Brain (organoid and tissue), 1 donor: ENCODE results near the gene C6orf58. TPM values are rescaled to one million over a fixed set of nuclear protein-coding genes. Genes with fewer than 3 reads are reported as not detected.

ENCODE experiments used
- polyA plus RNA-seq: library from polyadenylated mRNA; stranded (reverse); fragments of 350-450 nt; fragmentation: Illumina TruSeq; extraction: RNeasy Lipid Tissue Mini Kit (QIAGEN cat#74804); gene quantifications from one replicate; pipeline ENCODE4 v1.2.3, GENCODE V29; 2015; ENCODE audit warnings: low read depth, low replicate concordance; ENCODE audit not compliant: insufficient read depth

Gene C6orf58
- polyA plus RNA-seq, 1 donor from 2014 or later = not detected

Other genes starting within 250 kb of the C6orf58 start
- 19.6 TPM for gene ECHDC1, start 233.6 kb upstream of the C6orf58 start, polyA plus RNA-seq
- gene KIAA0408, start 117.8 kb upstream of the C6orf58 start, polyA plus RNA-seq = 24.9 TPM